Astrocyte (in vitro differentiated cells and primary cell): ENCODE measurements around the gene TROAP. TPM values are rescaled to one million over a fixed set of nuclear protein-coding genes. Genes with fewer than 3 reads are reported as not detected.

ENCODE experiments used
- DNase-seq: peaks from one replicate; pipeline ENCODE4 v3.0.0-alpha.2; 2010; ENCODE audit warnings: low read depth
- FAIRE-seq: peaks from 2 replicates; lab custom pipeline; 2011; peaks lifted over from hg19 to GRCh38; lab: Jason Lieb, UNC
- H2AFZ ChIP-seq: 2 replicates; pipeline ENCODE4 v1.6.0; 2012; ENCODE audit warnings: low read depth, low read length, inconsistent platforms
- H3K27ac ChIP-seq: 2 replicates; pipeline ENCODE4 v1.5.1; 2011; ENCODE audit warnings: low read depth, low read length, inconsistent platforms
- H3K27me3 ChIP-seq: 2 replicates; pipeline ENCODE4 v1.6.0; 2011; ENCODE audit warnings: low read length, inconsistent platforms; ENCODE audit not compliant: insufficient read depth
- H3K36me3 ChIP-seq: 2 replicates; pipeline ENCODE4 v1.5.1; 2011; ENCODE audit warnings: low read length, inconsistent platforms; ENCODE audit not compliant: insufficient read depth
- H3K4me1 ChIP-seq: 2 replicates; pipeline ENCODE4 v1.5.1; 2011; ENCODE audit warnings: low read length, inconsistent platforms; ENCODE audit not compliant: insufficient read depth
- H3K4me2 ChIP-seq: 2 replicates; pipeline ENCODE4 v1.6.0; 2012; ENCODE audit warnings: low read length, inconsistent platforms
- H3K4me3 ChIP-seq: 2 replicates; pipeline ENCODE4 v1.5.1; 2011; ENCODE audit warnings: low read depth, mild to moderate bottlenecking, low read length, inconsistent platforms; ENCODE audit not compliant: insufficient read depth
- H3K79me2 ChIP-seq: 2 replicates; pipeline ENCODE4 v1.6.0; 2012; ENCODE audit warnings: mild to moderate bottlenecking, low read length, inconsistent platforms; ENCODE audit not compliant: insufficient read depth
- H3K9ac ChIP-seq: 2 replicates; pipeline ENCODE4 v1.6.0; 2012; ENCODE audit warnings: mild to moderate bottlenecking, low read length, inconsistent platforms
- H3K9me3 ChIP-seq: 2 replicates; pipeline ENCODE4 v1.5.1; 2012; ENCODE audit warnings: low read depth, mild to moderate bottlenecking, low read length, inconsistent platforms; ENCODE audit not compliant: insufficient read depth
- H4K20me1 ChIP-seq: 2 replicates; pipeline ENCODE4 v1.6.0; 2012; ENCODE audit warnings: low read length, inconsistent platforms; ENCODE audit not compliant: insufficient read depth
- H3K27ac Mint-ChIP-seq: one replicate; pipeline ENCODE4 v1.8.0; 2021; ENCODE audit warnings: mild to moderate bottlenecking, mixed read lengths; ENCODE audit not compliant: unreplicated experiment
- H3K27me3 Mint-ChIP-seq: one replicate; pipeline ENCODE4 v1.8.0; 2021; ENCODE audit warnings: low read depth, mixed read lengths; ENCODE audit not compliant: unreplicated experiment
- H3K36me3 Mint-ChIP-seq: one replicate; pipeline ENCODE4 v1.8.0; 2021; ENCODE audit warnings: low read depth, mixed read lengths; ENCODE audit not compliant: unreplicated experiment
- H3K4me1 Mint-ChIP-seq: one replicate; pipeline ENCODE4 v1.8.0; 2021; ENCODE audit warnings: low read depth, mixed read lengths; ENCODE audit not compliant: unreplicated experiment
- H3K4me3 Mint-ChIP-seq: one replicate; pipeline ENCODE4 v1.8.0; 2021; ENCODE audit warnings: mild to moderate bottlenecking, moderate library complexity, mixed read lengths; ENCODE audit not compliant: unreplicated experiment
- H3K9me3 Mint-ChIP-seq: one replicate; pipeline ENCODE4 v1.8.0; 2021; ENCODE audit warnings: mild to moderate bottlenecking, mixed read lengths; ENCODE audit not compliant: unreplicated experiment
- CTCF ChIP-seq: IDR thresholded peaks from 2 replicates; pipeline ENCODE4 v1.5.1; 2011; ENCODE audit warnings: low read depth, mild to moderate bottlenecking, inconsistent platforms, low read length, moderate library complexity; ENCODE audit not compliant: insufficient read depth
- EZH2 ChIP-seq: IDR thresholded peaks from 2 replicates; pipeline ENCODE4 v1.6.1; 2012; ENCODE audit warnings: mild to moderate bottlenecking, low read length, inconsistent platforms; ENCODE audit not compliant: insufficient read depth
- total RNA-seq: library from RNA; stranded (reverse); gene quantifications from 2 replicates; pipeline ENCODE4 v1.2.1, GENCODE V29; 2021

Gene TROAP
- total RNA-seq, 1 donor from 2014 or later: 2.7 TPM

- Mint-ChIP-seq H3K4me1 (no peaks in the 10 kb centered on the region), H3K9me3 (no peaks in the 10 kb centered on the region), H3K27ac (no peak overlapping the region), H3K36me3 (no peaks in the 10 kb centered on the region), H3K27me3 (peaks cover 7% of the 10 kb centered on the region), H3K4me3 (no peak overlapping the region)
- Histone ChIP-seq H3K9me3 (no peaks in the 10 kb centered on the region), H3K27me3 (no peaks in the 10 kb centered on the region), H2AFZ (no peak overlapping the region), H3K4me1 (peaks cover 6% of the 10 kb centered on the region), H3K36me3 (no peaks in the 10 kb centered on the region), H3K9ac (no peak overlapping the region), H3K27ac (no peak overlapping the region), H3K4me3 (no peak overlapping the region), H3K4me2 (peak overlapping the region; percentile 24), H4K20me1 (no peaks in the 10 kb centered on the region), H3K79me2 (no peaks in the 10 kb centered on the region)
- FAIRE-seq (no peak), DNase-seq (no peak)
- TF ChIP-seq EZH2 (no peak), CTCF (peak; percentile 84)
Measured at GRCh38 chr12:49358483-49359141, 35.6 kb downstream of the TROAP start.

GRCh38 chr12:49359671-49360070 is 36.6 kb downstream of the TROAP start:
- no peaks in the 10 kb centered on the region for H3K9me3 ChIP-seq
- no peak overlapping the region for H2AFZ ChIP-seq
- no peak for TF ChIP-seq EZH2
- no peak for TF ChIP-seq CTCF
- H3K4me2 ChIP-seq: no peak overlapping the region
- Mint-ChIP-seq H3K27ac (no peak overlapping the region), H3K9me3 (no peaks in the 10 kb centered on the region), H3K27me3 (peaks cover 4% of the 10 kb centered on the region), H3K4me3 (no peak overlapping the region), H3K4me1 (no peaks in the 10 kb centered on the region), H3K36me3 (no peaks in the 10 kb centered on the region)
- H3K79me2 ChIP-seq: no peaks in the 10 kb centered on the region
- no peak for DNase-seq
- H3K27me3 ChIP-seq: no peaks in the 10 kb centered on the region
- FAIRE-seq: no peak
- H4K20me1 ChIP-seq: no peaks in the 10 kb centered on the region
- H3K4me3 ChIP-seq: no peak overlapping the region
- H3K27ac ChIP-seq: no peak overlapping the region
- no peak overlapping the region for H3K9ac ChIP-seq
- no peaks in the 10 kb centered on the region for H3K36me3 ChIP-seq
- peaks cover 8% of the 10 kb centered on the region for H3K4me1 ChIP-seq

- H3K9ac ChIP-seq: no peak overlapping the region
- H3K9me3 ChIP-seq: no peaks in the 10 kb centered on the region
- no peaks in the 10 kb centered on the region for H3K27me3 ChIP-seq
- no peak overlapping the region for H3K4me3 Mint-ChIP-seq
- no peak overlapping the region for H2AFZ ChIP-seq
- H3K9me3 Mint-ChIP-seq: no peaks in the 10 kb centered on the region
- TF ChIP-seq EZH2 (no peak), CTCF (no peak)
- no peak overlapping the region for H3K27ac ChIP-seq
- H3K4me3 ChIP-seq: no peak overlapping the region
- H3K27me3 Mint-ChIP-seq: no peaks in the 10 kb centered on the region
- H3K36me3 ChIP-seq: no peaks in the 10 kb centered on the region
- peaks cover 19% of the 10 kb centered on the region for H3K4me1 ChIP-seq
- H3K27ac Mint-ChIP-seq: no peak overlapping the region
- FAIRE-seq (no peak), DNase-seq (no peak)
- H3K36me3 Mint-ChIP-seq: no peaks in the 10 kb centered on the region
- no peaks in the 10 kb centered on the region for H3K79me2 ChIP-seq
- no peak overlapping the region for H3K4me2 ChIP-seq
- peaks cover 1% of the 10 kb centered on the region for H3K4me1 Mint-ChIP-seq
- no peaks in the 10 kb centered on the region for H4K20me1 ChIP-seq
Measured at GRCh38 chr12:49362077-49362476, 39.0 kb downstream of the TROAP start.
